ENCODE data around the gene PYGB.

GRCh38 chr20:25293507-25293906, 45.6 kb downstream of the PYGB start:
- no peak for TF ChIP-seq GLIS3 (CRISPR knock-in tag; IDR thresholded peaks at IDR 0.05)
- no peak for TF ChIP-seq ARNTL (CRISPR knock-in tag; IDR thresholded peaks at IDR 0.05; ENCODE audit: borderline replicate concordance, low read depth)
- no peak for TF ChIP-seq OSR1 (CRISPR knock-in tag; IDR thresholded peaks at IDR 0.05)
- no peak for TF ChIP-seq ZC3H10 (CRISPR knock-in tag; IDR thresholded peaks at IDR 0.05)
- no peak for TF ChIP-seq ZNF70 (CRISPR knock-in tag; IDR thresholded peaks at IDR 0.05)
- no peak for TF ChIP-seq PATZ1 (CRISPR knock-in tag; IDR thresholded peaks at IDR 0.05; ENCODE audit: borderline replicate concordance)
